GM12878 (cell line): ENCODE results near the gene HSPBP1. TPM values are rescaled to one million over a fixed set of nuclear protein-coding genes. Genes with fewer than 3 reads are reported as not detected.

Experiments used
- BCLAF1 ChIP-seq: fragments of 450-650 bp; IDR thresholded peaks from 2 replicates; pipeline ENCODE4 v1.6.1; 2017; ENCODE audit warnings: antibody characterized with exemption, mild to moderate bottlenecking, moderate library complexity
- E2F8 ChIP-seq: fragments of 450-650 bp; IDR thresholded peaks from 2 replicates; pipeline ENCODE4 v1.6.1; 2018; ENCODE audit warnings: mild to moderate bottlenecking, low read depth, moderate library complexity; ENCODE audit not compliant: partially characterized antibody
- E4F1 ChIP-seq: fragments of 450-650 bp; IDR thresholded peaks from 2 replicates; pipeline ENCODE4 v1.6.1; 2018; ENCODE audit warnings: borderline replicate concordance, mild to moderate bottlenecking; ENCODE audit not compliant: partially characterized antibody
- EGR1 ChIP-seq, 2 experiments: IDR thresholded peaks; 1 replicate in 1 of 2; 2 replicates in 1 of 2; pipeline ENCODE4 v1.6.1; 2011 to 2012; ENCODE audit warnings: low read depth in 2 of 2, low read length in 2 of 2, borderline replicate concordance in 1 of 2, mild to moderate bottlenecking in 1 of 2, moderate library complexity in 1 of 2
- EP300 ChIP-seq, 2 experiments: fragments of 150-350 bp in 1 of 2; IDR thresholded peaks; 2 replicates each; pipeline ENCODE4 v1.6.1; 2011 to 2012; ENCODE audit warnings: low read depth in 2 of 2, low read length in 2 of 2, borderline replicate concordance in 1 of 2, improper control_type of control experiment in 1 of 2, inconsistent platforms in 1 of 2; ENCODE audit not compliant: control insufficient read depth in 1 of 2
- KAT2A ChIP-seq: conservative IDR thresholded peaks from 2 replicates; pipeline ENCODE4 v1.6.1; 2011; ENCODE audit warnings: low read depth, low read length; ENCODE audit not compliant: control insufficient read depth
- NBN ChIP-seq: fragments of 450-650 bp; IDR thresholded peaks from 2 replicates; pipeline ENCODE4 v1.6.1; 2016
- NFYB ChIP-seq: IDR thresholded peaks from 2 replicates; pipeline ENCODE4 v1.6.1; 2011; ENCODE audit warnings: low read depth, mild to moderate bottlenecking, low read length, improper control_type of control experiment, moderate library complexity; ENCODE audit not compliant: insufficient read depth
- NRF1 ChIP-seq: conservative IDR thresholded peaks from 2 replicates; pipeline ENCODE4 v1.6.1; 2011; ENCODE audit warnings: mild to moderate bottlenecking, low read depth, low read length, improper control_type of control experiment
- PBX3 ChIP-seq: IDR thresholded peaks from 2 replicates; pipeline ENCODE4 v1.6.1; 2011; ENCODE audit warnings: mild to moderate bottlenecking, low read depth, low read length, moderate library complexity; ENCODE audit not compliant: insufficient replicate concordance
- POU2F2 ChIP-seq: IDR thresholded peaks from 3 replicates; pipeline ENCODE4 v1.6.1; 2011; ENCODE audit warnings: low read depth, mild to moderate bottlenecking, low read length, borderline replicate concordance
- RAD21 ChIP-seq: IDR thresholded peaks from 2 replicates; pipeline ENCODE4 v1.6.1; 2011; ENCODE audit warnings: mild to moderate bottlenecking, low read depth, low read length, moderate library complexity; ENCODE audit not compliant: insufficient read depth
- REST ChIP-seq: IDR thresholded peaks from 2 replicates; pipeline ENCODE4 v1.6.1; 2012; ENCODE audit warnings: mild to moderate bottlenecking, low read depth, low read length
- ZSCAN29 ChIP-seq: fragments of 450-650 bp; IDR thresholded peaks from 2 replicates; pipeline ENCODE4 v1.6.1; 2017; ENCODE audit warnings: mild to moderate bottlenecking, moderate library complexity
- polyA plus RNA-seq, 11 experiments: library from polyadenylated mRNA; depleted of rRNA in 4 of 11; unstranded in 6 of 11; stranded (reverse) in 5 of 11; fragments of >200 nt; fragmentation: Nextera tagmentation in 4 of 11; fragmentation: Illumina TruSeq in 1 of 11; extraction: Ambion mirVana in 4 of 11; extraction: Trizol in 1 of 11; gene quantifications; 1 replicate in 1 of 11; 2 replicates in 10 of 11; pipeline versions ENCODE4 v1.2.1 to v1.2.3, GENCODE V29; 2011 to 2016; ENCODE audit warnings: inconsistent platforms in 2 of 11, missing spikeins in 2 of 11, low read depth in 1 of 11
- total RNA-seq, 4 experiments: library from RNA; depleted of rRNA in 3 of 4; stranded (reverse); fragments of >200 nt in 3 of 4; fragmentation: Illumina TruSeq in 1 of 4; extraction: Trizol in 1 of 4; gene quantifications; 2 replicates each; pipeline versions ENCODE4 v1.2.1 to v1.2.3, GENCODE V29; 2013 to 2021

The HSPBP1 gene
- total and polyA plus RNA-seq, 10 of the 15 experiments (the other 5 are each of a cell fraction or from before 2014, with no cell fraction given) = 0.18 to 83.3 (median 23.0) TPM

- TF ChIP-seq REST (no peak), EP300 (IDR thresholded peaks at IDR 0.05; ENCODE audit: borderline replicate concordance in 1 of 2, control insufficient read depth in 1 of 2, low read depth in 2 of 2, low read length in 2 of 2) (no peak), BCLAF1 (no peak), NBN (peak; percentile 52; the same call in 1 of the 2 replicates), NFYB (no peak), KAT2A (no peak), NRF1 (peak; percentile 78), POU2F2 (no peak), E2F8 (no peak), EGR1 (IDR thresholded peaks at IDR 0.05; ENCODE audit: borderline replicate concordance in 1 of 2, low read depth in 2 of 2, low read length in 2 of 2) (no peak), E4F1 (no peak), ZSCAN29 (no peak), RAD21 (peak; percentile 49), PBX3 (no peak)
Observed at GRCh38 chr19:55301459-55302317, 21.8 kb upstream of the HSPBP1 start (continued).
